Measurements from ENCODE around the gene DOK5. TPM values are rescaled to one million over a fixed set of nuclear protein-coding genes. Genes with fewer than 3 reads are reported as not detected.

The DOK5 gene
- total RNA-seq, 2 experiments from 2014 or later = 3.9 to 4.3 TPM

- H3K27me3 Mint-ChIP-seq (ENCODE audit: low read depth) = peaks cover 14% of the 10 kb centered on the region
- no peaks in the 10 kb centered on the region for H3K4me1 Mint-ChIP-seq (ENCODE audit: low read depth)
- CTCF ChIA-PET = no interaction called here
- intact Hi-C loops (cut with micrococcal nuclease) = no loop called here
- H3K36me3 Mint-ChIP-seq (ENCODE audit: low read depth) = no peaks in the 10 kb centered on the region
- peaks cover 11% of the 10 kb centered on the region for H3K9me3 Mint-ChIP-seq
- H3K4me3 Mint-ChIP-seq = no peak overlapping the region
- H3K27ac Mint-ChIP-seq = no peak overlapping the region
- no peak for DNase-seq
These were observed 19.0 kb upstream of the DOK5 start for GRCh38 chr20:54456423-54456822.

GRCh38 chr20:54456961-54457360, 18.4 kb upstream of the DOK5 start:
- no peak for DNase-seq
- no peak overlapping the region for H3K27ac Mint-ChIP-seq
- peaks cover 11% of the 10 kb centered on the region for H3K9me3 Mint-ChIP-seq
- no peaks in the 10 kb centered on the region for H3K36me3 Mint-ChIP-seq (ENCODE audit: low read depth)
- H3K27me3 Mint-ChIP-seq (ENCODE audit: low read depth) = peaks cover 14% of the 10 kb centered on the region
- H3K4me1 Mint-ChIP-seq (ENCODE audit: low read depth) = no peaks in the 10 kb centered on the region
- CTCF ChIA-PET = no interaction called here
- no peak overlapping the region for H3K4me3 Mint-ChIP-seq
- intact Hi-C loops (cut with micrococcal nuclease) = no loop called here

GRCh38 chr20:54458219-54458618, 17.2 kb upstream of the DOK5 start:
- no peak for DNase-seq
- Mint-ChIP-seq H3K4me3 (no peak overlapping the region), H3K27me3 (ENCODE audit: low read depth) (peaks cover 13% of the 10 kb centered on the region), H3K27ac (no peak overlapping the region), H3K4me1 (ENCODE audit: low read depth) (no peaks in the 10 kb centered on the region), H3K36me3 (ENCODE audit: low read depth) (no peaks in the 10 kb centered on the region), H3K9me3 (peaks cover 2% of the 10 kb centered on the region)
- intact Hi-C loops (cut with micrococcal nuclease) = no loop called here
- CTCF ChIA-PET = no interaction called here

GRCh38 chr20:54459279-54459678, 16.1 kb upstream of the DOK5 start:
- Mint-ChIP-seq H3K36me3 (ENCODE audit: low read depth) (no peaks in the 10 kb centered on the region), H3K9me3 (no peaks in the 10 kb centered on the region), H3K4me1 (ENCODE audit: low read depth) (no peaks in the 10 kb centered on the region), H3K4me3 (no peak overlapping the region), H3K27ac (no peak overlapping the region), H3K27me3 (ENCODE audit: low read depth) (peaks cover 12% of the 10 kb centered on the region)
- intact Hi-C loops (cut with micrococcal nuclease) = no loop called here
- DNase-seq = no peak
- CTCF ChIA-PET = no interaction called here

GRCh38 chr20:54464003-54464402, 11.4 kb upstream of the DOK5 start:
- Mint-ChIP-seq H3K4me1 (ENCODE audit: low read depth) (no peaks in the 10 kb centered on the region), H3K27me3 (ENCODE audit: low read depth) (peaks cover 17% of the 10 kb centered on the region), H3K4me3 (no peak overlapping the region), H3K36me3 (ENCODE audit: low read depth) (no peaks in the 10 kb centered on the region), H3K9me3 (no peaks in the 10 kb centered on the region), H3K27ac (no peak overlapping the region)
- intact Hi-C loops (cut with micrococcal nuclease) = no loop called here
- CTCF ChIA-PET = no interaction called here
- DNase-seq = no peak

GRCh38 chr20:54466127-54466526, 9.3 kb upstream of the DOK5 start:
- H3K9me3 Mint-ChIP-seq = no peaks in the 10 kb centered on the region
- no peak overlapping the region for H3K4me3 Mint-ChIP-seq
- intact Hi-C loops (cut with micrococcal nuclease) = no loop called here
- H3K36me3 Mint-ChIP-seq (ENCODE audit: low read depth) = no peaks in the 10 kb centered on the region
- H3K27me3 Mint-ChIP-seq (ENCODE audit: low read depth) = peaks cover 10% of the 10 kb centered on the region
- no peak for DNase-seq
- no peaks in the 10 kb centered on the region for H3K4me1 Mint-ChIP-seq (ENCODE audit: low read depth)
- H3K27ac Mint-ChIP-seq = no peak overlapping the region
- CTCF ChIA-PET = interaction anchor here (0.6 kb wide), 1 partner anchor 102 kb away, joined by 3 read pairs; no protein-coding TSS in a partner anchor

GRCh38 chr20:54467622-54468021, 7.8 kb upstream of the DOK5 start:
- DNase-seq = no peak
- Mint-ChIP-seq H3K4me3 (no peak overlapping the region), H3K27ac (no peak overlapping the region), H3K9me3 (peaks cover 3% of the 10 kb centered on the region), H3K36me3 (ENCODE audit: low read depth) (no peaks in the 10 kb centered on the region), H3K27me3 (ENCODE audit: low read depth) (peaks cover 10% of the 10 kb centered on the region), H3K4me1 (ENCODE audit: low read depth) (no peaks in the 10 kb centered on the region)
- intact Hi-C loops (cut with micrococcal nuclease) = no loop called here
- CTCF ChIA-PET = no interaction called here

- CTCF ChIA-PET = no interaction called here
- Mint-ChIP-seq H3K4me3 (no peak overlapping the region), H3K27me3 (ENCODE audit: low read depth) (peaks cover 10% of the 10 kb centered on the region), H3K4me1 (ENCODE audit: low read depth) (no peaks in the 10 kb centered on the region), H3K36me3 (ENCODE audit: low read depth) (no peaks in the 10 kb centered on the region), H3K27ac (no peak overlapping the region), H3K9me3 (peaks cover 3% of the 10 kb centered on the region)
- intact Hi-C loops (cut with micrococcal nuclease) = no loop called here
- no peak for DNase-seq
These were observed 7.3 kb upstream of the DOK5 start for GRCh38 chr20:54468082-54468481.

GRCh38 chr20:54469293-54469692, 6.1 kb upstream of the DOK5 start:
- no peak overlapping the region for H3K4me3 Mint-ChIP-seq
- no peak overlapping the region for H3K27ac Mint-ChIP-seq
- peaks cover 3% of the 10 kb centered on the region for H3K9me3 Mint-ChIP-seq
- peaks cover 8% of the 10 kb centered on the region for H3K4me1 Mint-ChIP-seq (ENCODE audit: low read depth)
- intact Hi-C loops (cut with micrococcal nuclease) = no loop called here
- no peaks in the 10 kb centered on the region for H3K36me3 Mint-ChIP-seq (ENCODE audit: low read depth)
- no peak for DNase-seq
- peaks cover 20% of the 10 kb centered on the region for H3K27me3 Mint-ChIP-seq (ENCODE audit: low read depth)
- CTCF ChIA-PET = no interaction called here

GRCh38 chr20:54469952-54470351, 5.4 kb upstream of the DOK5 start:
- H3K9me3 Mint-ChIP-seq = peaks cover 3% of the 10 kb centered on the region
- CTCF ChIA-PET = interaction anchor here (0.6 to 0.7 kb wide), 3 partner anchors 9 to 1492 kb away, joined by 3 to 4 read pairs (median 4); no protein-coding TSS in a partner anchor

GRCh38 chr20:54470697-54471096, 4.7 kb upstream of the DOK5 start:
- Mint-ChIP-seq H3K4me3 (no peak overlapping the region), H3K4me1 (ENCODE audit: low read depth) (peaks cover 16% of the 10 kb centered on the region), H3K27ac (no peak overlapping the region), H3K9me3 (peaks cover 3% of the 10 kb centered on the region), H3K27me3 (ENCODE audit: low read depth) (peaks cover 25% of the 10 kb centered on the region), H3K36me3 (ENCODE audit: low read depth) (no peaks in the 10 kb centered on the region)
- no peak for DNase-seq
- intact Hi-C loops (cut with micrococcal nuclease) = loop anchor here (5.0 to 10.0 kb wide), 2 partner anchors 146 to 248 kb away; no protein-coding TSS in a partner anchor
- CTCF ChIA-PET = interaction anchor here (0.6 to 0.7 kb wide), 2 partner anchors 8 to 182 kb away, joined by 3 to 4 read pairs; no protein-coding TSS in a partner anchor

More at GRCh38 chr20:54469952-54470351, 5.4 kb upstream of the DOK5 start:
- peaks cover 14% of the 10 kb centered on the region for H3K4me1 Mint-ChIP-seq (ENCODE audit: low read depth)
- H3K4me3 Mint-ChIP-seq = no peak overlapping the region
- H3K36me3 Mint-ChIP-seq (ENCODE audit: low read depth) = no peaks in the 10 kb centered on the region
- no peak for DNase-seq
- intact Hi-C loops (cut with micrococcal nuclease) = loop anchor here (5.0 to 10.0 kb wide), 2 partner anchors 145 to 248 kb away; no protein-coding TSS in a partner anchor
- H3K27me3 Mint-ChIP-seq (ENCODE audit: low read depth) = peaks cover 26% of the 10 kb centered on the region
- no peak overlapping the region for H3K27ac Mint-ChIP-seq

- H3K36me3 Mint-ChIP-seq (ENCODE audit: low read depth) = no peaks in the 10 kb centered on the region
- H3K27ac Mint-ChIP-seq = no peak overlapping the region
- H3K27me3 Mint-ChIP-seq (ENCODE audit: low read depth) = peaks cover 42% of the 10 kb centered on the region
- peaks cover 21% of the 10 kb centered on the region for H3K4me1 Mint-ChIP-seq (ENCODE audit: low read depth)
- CTCF ChIA-PET = interaction anchor here (0.6 kb wide), 3 partner anchors 187 to 508 kb away, joined by 3 read pairs; no protein-coding TSS in a partner anchor
- H3K4me3 Mint-ChIP-seq = no peak overlapping the region
- no peak for DNase-seq
- peaks cover 3% of the 10 kb centered on the region for H3K9me3 Mint-ChIP-seq
- intact Hi-C loops (cut with micrococcal nuclease) = loop anchor here (5.0 to 10.0 kb wide), 2 partner anchors 148 to 250 kb away; no protein-coding TSS in a partner anchor
These were observed 2.8 kb upstream of the DOK5 start for GRCh38 chr20:54472607-54473006.

- H3K9me3 Mint-ChIP-seq = peaks cover 3% of the 10 kb centered on the region
- no peak overlapping the region for H3K27ac Mint-ChIP-seq
- DNase-seq = no peak
- peaks cover 21% of the 10 kb centered on the region for H3K4me1 Mint-ChIP-seq (ENCODE audit: low read depth)
- no peak overlapping the region for H3K4me3 Mint-ChIP-seq
- CTCF ChIA-PET = interaction anchor here (0.6 kb wide), 2 partner anchors 187 to 220 kb away, joined by 3 read pairs; no protein-coding TSS in a partner anchor
- H3K27me3 Mint-ChIP-seq (ENCODE audit: low read depth) = peaks cover 42% of the 10 kb centered on the region
- no peaks in the 10 kb centered on the region for H3K36me3 Mint-ChIP-seq (ENCODE audit: low read depth)
- intact Hi-C loops (cut with micrococcal nuclease) = loop anchor here (5.0 to 10.0 kb wide), 2 partner anchors 149 to 251 kb away; no protein-coding TSS in a partner anchor
These were observed 2.1 kb upstream of the DOK5 start for GRCh38 chr20:54473340-54473739.

All from activated naive CD4-positive, alpha-beta T cell treated with anti-CD3 and anti-CD28 coated beads for 36 hours (primary cell).